Stimulated activated CD8-positive, alpha-beta memory T cell treated with anti-CD3 and anti-CD28 coated beads, Interleukin-2, amount 100 ng/mL, for 48 hours (primary cell): ENCODE results near the gene HBM.
"Not testable (repeated sequence)": the region's sequence is repeated elsewhere in the genome, so short reads cannot be mapped to it uniquely, and the experiment has no call there.

Source experiments
- DNase-seq, 2 donors: peaks; one replicate each; pipeline ENCODE4 v3.0.0-alpha.2; 2020; ENCODE audit warnings: low read depth in 2 of 2

HBM gene, protein sequence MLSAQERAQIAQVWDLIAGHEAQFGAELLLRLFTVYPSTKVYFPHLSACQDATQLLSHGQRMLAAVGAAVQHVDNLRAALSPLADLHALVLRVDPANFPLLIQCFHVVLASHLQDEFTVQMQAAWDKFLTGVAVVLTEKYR

DNA sequence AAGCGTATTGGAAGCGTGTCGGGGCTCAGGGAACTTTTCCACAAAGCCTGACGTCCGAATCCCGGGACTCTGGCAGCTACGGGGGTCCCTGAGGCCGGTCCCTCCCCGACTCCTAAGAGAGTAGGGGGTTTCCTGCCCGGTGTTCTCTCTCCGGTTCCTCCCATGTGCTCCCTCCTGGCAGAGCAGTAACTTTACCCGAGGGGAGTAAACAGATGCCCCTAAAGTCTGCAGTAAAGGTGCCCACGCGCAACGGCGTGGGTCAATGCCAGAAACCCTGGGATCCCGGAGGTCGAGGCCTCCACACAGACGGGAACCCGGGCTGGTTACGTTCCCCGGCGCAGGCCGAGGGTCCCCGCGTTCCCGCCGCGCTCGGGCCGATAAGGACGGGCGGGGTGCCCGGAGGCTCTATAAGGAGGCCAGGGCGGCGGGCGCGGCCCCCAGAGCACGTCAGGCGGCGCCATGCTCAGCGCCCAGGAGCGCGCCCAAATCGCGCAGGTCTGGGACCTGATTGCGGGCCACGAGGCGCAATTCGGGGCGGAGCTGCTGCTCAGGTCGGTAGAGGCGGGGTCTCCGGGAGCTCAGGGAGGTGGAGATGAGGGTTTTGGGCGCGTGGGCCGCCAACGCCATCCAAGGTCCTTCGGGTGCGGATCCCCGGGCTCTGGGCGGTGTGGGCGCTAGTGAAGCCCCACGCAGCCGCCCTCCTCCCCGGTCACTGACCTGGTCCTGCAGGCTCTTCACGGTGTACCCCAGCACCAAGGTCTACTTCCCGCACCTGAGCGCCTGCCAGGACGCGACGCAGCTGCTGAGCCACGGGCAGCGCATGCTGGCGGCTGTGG, at the start of gene HBM:
TSS of gene HBM (plus strand) at position 440 of the 836 bp plus-strand sequence. CDS start at position 460, 20 bp downstream.
- DNase-seq = no peak

DNA sequence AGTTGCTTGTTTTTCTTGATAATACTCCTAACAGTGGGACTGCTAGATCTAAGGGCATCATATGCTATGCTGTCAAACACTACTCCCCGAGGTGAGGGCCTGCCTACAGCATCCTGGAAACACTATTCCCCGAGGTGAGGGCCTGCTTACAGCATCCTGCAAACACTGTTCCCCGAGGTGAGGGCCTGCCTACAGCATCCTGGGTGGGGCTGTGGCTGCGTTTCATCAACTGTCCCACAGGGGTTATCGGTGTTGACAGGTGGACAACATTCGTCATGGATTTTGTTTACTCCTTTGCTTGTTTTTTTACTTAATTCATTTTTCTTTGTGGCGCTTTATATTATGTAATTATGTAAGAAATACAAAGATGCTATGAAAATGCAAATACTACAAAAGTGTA, 49.8 kb upstream of the HBM start:
- DNase-seq = no peak

DNA sequence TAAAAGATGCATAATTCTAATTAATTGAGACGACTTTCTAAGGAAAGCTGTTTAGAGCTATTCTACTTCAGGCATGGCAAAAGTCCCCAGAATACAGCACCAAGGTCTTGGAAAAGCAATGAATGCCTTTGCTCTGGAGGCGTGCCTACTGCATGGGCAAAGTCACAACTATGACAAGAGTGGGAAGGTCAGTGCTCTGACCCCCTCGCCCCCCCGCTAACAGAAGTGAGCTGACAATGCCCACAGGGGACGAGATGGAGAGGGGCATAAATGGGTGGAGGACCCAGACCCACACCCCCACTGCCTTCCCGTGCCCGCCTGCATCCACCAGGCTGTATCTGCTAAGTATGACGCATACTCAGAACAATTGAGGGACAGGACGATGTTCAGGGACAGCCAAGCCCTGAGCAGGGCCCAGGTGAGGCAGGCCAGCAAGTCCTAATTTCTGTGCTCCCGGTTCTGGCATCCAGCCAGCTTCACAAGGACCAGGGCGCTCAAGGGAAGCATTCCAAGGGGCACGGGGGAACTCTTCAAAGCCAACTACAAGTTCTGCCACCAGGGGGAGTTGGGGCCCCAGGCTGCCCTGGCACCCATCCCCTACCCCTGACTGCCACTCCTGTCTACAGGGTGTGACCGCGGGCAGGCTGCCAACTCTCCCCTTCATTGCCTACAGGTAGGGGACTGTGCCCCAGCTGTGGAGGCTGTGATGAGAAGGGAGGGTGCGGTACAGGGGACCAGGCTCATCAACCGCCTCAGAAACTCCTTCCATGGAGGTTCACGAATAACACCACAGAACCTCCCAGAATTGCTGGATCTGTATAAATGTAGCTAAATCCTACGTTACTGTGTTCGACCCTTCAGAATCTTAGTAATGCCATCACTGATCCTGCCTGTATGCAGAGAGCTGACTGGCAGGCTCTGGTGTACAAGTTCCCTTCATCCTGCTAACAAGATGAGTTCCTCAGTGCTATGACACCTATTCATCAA, 48.1 kb upstream of the HBM start:
- DNase-seq = peak; percentile 35 to 48

GRCh38 chr16:118857-119256, 46.9 kb upstream of the HBM start:
- DNase-seq = no peak

DNA sequence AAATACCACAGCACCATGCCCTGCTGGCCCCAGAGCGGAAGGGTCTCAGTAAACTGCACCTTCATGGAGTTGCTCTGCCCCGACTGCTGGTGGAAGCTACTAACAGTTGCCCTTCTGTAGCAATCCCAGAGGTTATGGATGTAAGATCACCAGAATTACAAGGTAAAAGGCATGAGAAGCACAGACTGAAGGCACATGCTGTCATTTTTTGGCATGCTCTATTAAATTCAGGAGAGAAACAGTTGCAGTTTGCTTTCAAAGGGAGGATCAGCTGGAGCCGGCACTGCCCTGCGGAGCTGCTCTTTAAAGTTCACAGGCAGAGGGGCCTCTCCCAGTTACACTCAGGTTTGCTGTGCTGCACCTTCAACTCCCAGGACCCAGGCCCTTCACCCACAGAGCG, 46.5 kb upstream of the HBM start:
- no peak for DNase-seq

DNA sequence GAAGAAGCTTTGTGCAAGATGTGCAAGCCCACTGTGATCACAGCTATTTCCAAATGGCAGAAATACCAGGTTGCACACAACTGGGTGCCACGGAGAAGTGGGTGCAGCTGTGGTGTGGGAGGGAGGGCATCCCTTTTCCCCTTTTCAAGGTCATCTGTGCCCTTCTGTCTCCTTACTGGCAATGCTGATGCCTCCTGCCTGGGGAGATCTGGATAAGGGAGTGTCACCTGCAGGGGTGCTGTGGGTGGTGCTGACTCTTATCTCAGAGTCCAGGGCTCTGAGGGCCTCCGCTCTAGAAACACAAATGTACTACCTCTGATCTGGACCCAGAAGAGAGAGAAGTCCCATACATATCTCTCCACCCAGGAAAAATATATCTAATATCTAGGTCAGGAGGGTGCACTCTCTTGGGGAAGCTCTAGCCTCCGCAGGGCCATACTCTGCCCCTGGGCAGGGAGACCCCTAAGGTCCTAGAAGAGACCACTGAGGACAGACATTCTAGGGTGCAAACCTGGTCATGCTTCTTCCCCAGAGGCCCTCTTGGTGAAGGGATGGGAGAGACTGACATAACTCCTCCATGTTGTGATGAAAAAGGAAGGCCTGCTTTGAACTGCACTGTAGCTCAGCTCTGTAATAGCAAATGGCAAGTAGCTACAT, 45.8 kb upstream of the HBM start:
- DNase-seq = no peak

DNA sequence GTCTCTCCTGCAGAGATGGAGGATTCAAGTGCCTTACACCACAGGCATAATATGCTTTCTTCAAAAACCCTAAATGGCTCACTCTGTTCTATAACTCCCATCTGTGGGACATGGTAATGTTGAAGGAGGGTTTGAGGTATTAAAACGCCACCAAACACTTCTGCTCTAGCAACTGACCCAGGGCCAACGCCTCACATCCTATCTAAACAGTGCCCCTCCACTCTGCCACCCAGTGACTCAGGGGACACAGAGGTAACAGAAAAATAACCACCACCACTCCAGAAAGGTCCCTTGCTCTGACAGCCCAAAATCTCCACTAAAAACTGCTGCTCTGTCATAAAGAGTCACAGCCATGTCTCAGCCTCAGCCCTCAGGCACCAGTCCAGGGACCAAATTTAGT, 45.0 kb upstream of the HBM start:
- no peak for DNase-seq

GRCh38 chr16:122361-122760, 43.4 kb upstream of the HBM start:
- DNase-seq = no peak

- DNase-seq = not testable (repeated sequence)
Observed at GRCh38 chr16:123558-124350, 42.0 kb upstream of the HBM start.

- DNase-seq = no peak
Observed at GRCh38 chr16:125011-125410, 40.8 kb upstream of the HBM start.

- no peak for DNase-seq
Observed at GRCh38 chr16:129075-129474, 36.7 kb upstream of the HBM start.

- no peak for DNase-seq
Observed at GRCh38 chr16:130533-131173, 35.1 kb upstream of the HBM start.

GRCh38 chr16:132120-132519, 33.7 kb upstream of the HBM start:
- DNase-seq = no peak

DNA sequence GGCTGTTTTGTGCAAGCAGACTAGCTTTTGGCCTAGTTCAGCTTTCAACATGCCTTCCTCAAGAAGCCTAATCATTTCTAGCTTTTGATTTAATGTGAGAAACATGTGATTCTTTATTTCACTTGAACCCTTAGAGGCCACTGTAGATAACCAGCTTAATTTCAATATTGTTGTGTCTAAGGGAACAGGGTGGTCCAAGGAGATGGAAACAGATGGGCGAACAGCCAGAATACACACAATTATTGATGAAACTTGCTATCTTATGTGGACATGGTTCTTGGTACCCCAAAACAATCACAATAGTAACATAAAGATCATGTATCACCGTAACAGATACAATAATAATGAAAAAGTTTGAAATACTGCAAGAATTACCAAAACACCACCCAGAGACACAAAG, 32.1 kb upstream of the HBM start:
- no peak for DNase-seq

DNA sequence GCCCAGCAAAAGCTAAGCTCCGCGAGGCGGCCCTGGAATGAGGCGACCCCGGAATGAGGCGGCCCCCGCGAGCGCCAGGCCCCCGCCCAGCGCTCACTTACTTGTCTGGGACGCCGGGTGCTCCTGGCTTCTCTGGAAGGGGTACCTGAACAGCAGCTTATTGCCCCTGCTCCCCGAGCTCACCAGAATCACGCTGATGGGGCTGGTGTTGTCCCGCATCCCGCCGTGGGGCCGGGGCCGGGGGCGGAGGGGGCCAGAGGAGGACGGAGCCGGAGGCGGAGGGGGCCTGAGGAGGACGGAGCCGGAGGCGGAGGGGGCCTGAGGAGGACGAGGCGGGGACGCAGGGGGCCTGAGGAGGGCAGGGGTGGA, 27.7 kb upstream of the HBM start:
- peak in 1 of 2 donors; percentile 23 for DNase-seq

DNA sequence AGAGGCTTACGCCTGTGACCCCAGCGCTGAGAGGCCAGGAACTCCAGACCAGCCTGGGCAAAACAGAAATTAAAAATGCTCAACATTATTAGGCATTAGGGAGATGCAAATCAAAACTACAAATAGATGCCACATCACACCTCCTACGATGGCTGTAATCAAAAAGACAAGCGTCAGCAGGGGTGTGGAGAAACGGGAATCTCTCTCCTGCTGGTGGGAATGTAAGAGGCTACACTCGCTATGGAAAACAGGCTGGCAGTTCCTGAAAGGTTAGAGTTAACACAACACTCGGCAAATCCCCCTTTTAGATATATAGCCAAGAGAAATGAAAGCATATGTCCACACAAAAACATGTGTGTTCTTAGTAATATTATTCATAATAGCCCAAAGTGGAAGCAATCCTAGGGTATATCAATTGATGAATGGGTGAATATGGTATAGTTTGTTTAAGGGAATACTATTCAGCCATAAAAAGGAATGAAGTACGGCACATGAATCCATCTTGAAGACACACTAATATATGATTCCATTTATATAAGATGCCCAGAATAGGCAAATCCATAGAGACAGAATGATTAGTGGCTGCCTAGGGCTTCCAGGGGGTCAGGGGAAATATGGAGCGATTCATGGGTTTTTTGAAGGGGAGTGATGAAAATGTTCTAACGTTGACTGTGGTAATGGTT, 25.5 kb upstream of the HBM start:
- DNase-seq = no peak

- no peak for DNase-seq
Observed at GRCh38 chr16:142405-142967, 23.3 kb upstream of the HBM start.

- DNase-seq = no peak
Observed at GRCh38 chr16:143047-143446, 22.7 kb upstream of the HBM start.

- no peak for DNase-seq
Observed at GRCh38 chr16:143456-143855, 22.3 kb upstream of the HBM start.

- DNase-seq = no peak
Observed at GRCh38 chr16:144797-145252, 21.0 kb upstream of the HBM start.
